GM12878 (cell line): ENCODE results near the gene DGKI. TPM values are rescaled to one million over a fixed set of nuclear protein-coding genes. Genes with fewer than 3 reads are reported as not detected.

ENCODE experiments used
- ATAC-seq: fragments of 200-7000 bp; cut with Tn5 transposase; 3 replicates; pipeline ENCODE4 v1.9.1; 2020; ENCODE audit warnings: mild to moderate bottlenecking, moderate library complexity
- BruUV-seq: library from RNA; stranded (reverse); fragments of 400-500 nt; replicated peaks from 2 replicates; lab custom pipeline; 2021; lab: Mats Ljungman, UMichigan
- CTCF ChIA-PET: fragments of 300-600 bp; sonication (Branson Sonifier 250); formaldehyde crosslinking; extraction: SDS; loops from one replicate; lab custom pipeline; 2021; ENCODE audit warnings: inconsistent platforms; lab: Yijun Ruan, JAX
- POLR2A ChIA-PET: fragments of 350-600 bp; formaldehyde crosslinking; extraction: SDS; loops from one replicate; lab custom pipeline; 2021; ENCODE audit warnings: inconsistent platforms; lab: Charles Lee
- RAD21 ChIA-PET: fragments of 300-600 bp; sonication (Branson Sonifier 250); formaldehyde crosslinking; loops from one replicate; lab custom pipeline; 2023; ENCODE audit warnings: antibody characterized with exemption; ENCODE audit not compliant: unreplicated experiment; lab: Charles Lee
- SMC1A ChIA-PET: fragments of 300-600 bp; sonication (Branson Sonifier 250); formaldehyde crosslinking; loops from one replicate; lab custom pipeline; 2023; ENCODE audit not compliant: unreplicated experiment, uncharacterized antibody; lab: Charles Lee
- DNase-seq: peaks from one replicate; pipeline ENCODE4 v3.0.0-alpha.2; 2011; ENCODE audit warnings: low read depth, low spot score
- FAIRE-seq: peaks from 3 replicates; lab custom pipeline; 2011; peaks lifted over from hg19 to GRCh38; lab: Jason Lieb, UNC
- H2AFZ ChIP-seq: 2 replicates; pipeline ENCODE4 v1.6.0; 2011; ENCODE audit warnings: low read depth, low read length, control low read depth; ENCODE audit not compliant: control insufficient read depth
- H3K27ac ChIP-seq: 2 replicates; pipeline ENCODE4 v1.5.1; 2011; ENCODE audit warnings: control low read depth; ENCODE audit not compliant: control insufficient read depth, insufficient read depth
- H3K27me3 ChIP-seq, 2 experiments: replicated peaks in 1 of 2; 2 replicates each; pipeline versions ENCODE4 v1.6.0 to v1.6.1; 2011; ENCODE audit warnings: low read length in 1 of 2; ENCODE audit not compliant: control insufficient read depth in 2 of 2, insufficient read depth in 2 of 2
- H3K36me3 ChIP-seq, 2 experiments: 2 replicates each; pipeline ENCODE4 v1.5.1; 2011; ENCODE audit warnings: low read length in 1 of 2; ENCODE audit not compliant: control insufficient read depth in 2 of 2, insufficient read depth in 2 of 2
- H3K4me1 ChIP-seq: 2 replicates; pipeline ENCODE4 v1.6.1; 2011; ENCODE audit warnings: mild to moderate bottlenecking, low read length, moderate library complexity, mixed read lengths; ENCODE audit not compliant: control insufficient read depth, insufficient read depth
- H3K4me2 ChIP-seq: 2 replicates; pipeline ENCODE4 v1.6.0; 2011; ENCODE audit warnings: control low read depth; ENCODE audit not compliant: control insufficient read depth, insufficient read depth
- H3K4me3 ChIP-seq: fragments of 200-600 bp; sonication (generic); 2 replicates; pipeline ENCODE4 v1.5.1; 2016
- H3K79me2 ChIP-seq: 2 replicates; pipeline ENCODE4 v1.6.0; 2011; ENCODE audit warnings: low read length; ENCODE audit not compliant: control insufficient read depth, insufficient read depth
- H3K9ac ChIP-seq: 2 replicates; pipeline ENCODE4 v1.8.0; 2011; ENCODE audit warnings: low read length, control low read depth, mixed read lengths; ENCODE audit not compliant: control insufficient read depth, insufficient read depth
- H3K9me3 ChIP-seq: replicated peaks from 3 replicates; pipeline ENCODE4 v1.5.1; 2011; ENCODE audit warnings: mild to moderate bottlenecking, low read length; ENCODE audit not compliant: control insufficient read depth, insufficient read depth
- H4K20me1 ChIP-seq: 2 replicates; pipeline ENCODE4 v1.6.0; 2011; ENCODE audit not compliant: control insufficient read depth, insufficient read depth
- DPF2 ChIP-seq: fragments of 450-650 bp; IDR thresholded peaks from 2 replicates; pipeline ENCODE4 v1.6.1; 2017; ENCODE audit warnings: mild to moderate bottlenecking
- EED ChIP-seq: sonication (generic); IDR thresholded peaks from 2 replicates; pipeline ENCODE4 v1.6.1; 2016; ENCODE audit warnings: antibody characterized with exemption, low read depth
- FOXK2 ChIP-seq: fragments of 450-650 bp; IDR thresholded peaks from 2 replicates; pipeline ENCODE4 v1.6.1; 2017; ENCODE audit warnings: mild to moderate bottlenecking, moderate library complexity
- MEF2A ChIP-seq: IDR thresholded peaks from 2 replicates; pipeline ENCODE4 v1.6.1; 2011; ENCODE audit warnings: low read depth, mild to moderate bottlenecking, low read length, moderate library complexity; ENCODE audit not compliant: insufficient read depth
- WGBS: methylation state at CpG from one replicate; pipeline ENCODE4 v1.1.6; 2016; ENCODE audit warnings: low lambda C conversion rate; ENCODE audit not compliant: insufficient replicate concordance, insufficient coverage; ENCODE audit errors: missing lambda C conversion rate; 5-methylcytosine and 5-hydroxymethylcytosine counted together
- in situ Hi-C: fragments of 300-500 bp; cut with MboI; formaldehyde crosslinking; loops from 9 replicates; pipeline ENCODE4 v1.14.3; 2018; ENCODE audit warnings: mixed read lengths
- intact Hi-C: fragments of 100-400 bp; cut with micrococcal nuclease; formaldehyde crosslinking; loops from one replicate; pipeline ENCODE4 v1.14.2; 2022; ENCODE audit not compliant: unreplicated experiment
- polyA plus RNA-seq, 11 experiments: library from polyadenylated mRNA; depleted of rRNA in 4 of 11; unstranded in 6 of 11; stranded (reverse) in 5 of 11; fragments of >200 nt; fragmentation: Nextera tagmentation in 4 of 11; fragmentation: Illumina TruSeq in 1 of 11; extraction: Ambion mirVana in 4 of 11; extraction: Trizol in 1 of 11; gene quantifications; 1 replicate in 1 of 11; 2 replicates in 10 of 11; pipeline versions ENCODE4 v1.2.1 to v1.2.3, GENCODE V29; 2011 to 2016; ENCODE audit warnings: inconsistent platforms in 2 of 11, missing spikeins in 2 of 11, low read depth in 1 of 11
- total RNA-seq, 4 experiments: library from RNA; depleted of rRNA in 3 of 4; stranded (reverse); fragments of >200 nt in 3 of 4; fragmentation: Illumina TruSeq in 1 of 4; extraction: Trizol in 1 of 4; gene quantifications; 2 replicates each; pipeline versions ENCODE4 v1.2.1 to v1.2.3, GENCODE V29; 2013 to 2021
- TF ChIP-seq, protein P1 (sequence below): IDR thresholded peaks from 2 replicates; pipeline ENCODE4 v1.6.1; 2012; ENCODE audit warnings: low read length, inconsistent platforms

DGKI gene
- total and polyA plus RNA-seq, 10 of the 15 experiments (the other 5 are each of a cell fraction or from before 2014, with no cell fraction given): 10.4 to 37.1 (median 22.1) TPM

GRCh38 chr7:137848095-137848494 is 1.3 kb upstream of the DGKI start:
- DNase-seq: no peak
- peak; percentile 5; the same call in 1 of the 3 replicates for ATAC-seq
- in situ Hi-C loops (no loop called here), intact Hi-C loops (no loop called here)
- POLR2A ChIA-PET: no interaction called here
- 81% methylated on average over 8 of the region's 8 CpGs for WGBS
- H3K36me3 ChIP-seq: no peaks in the 10 kb centered on the region
- CTCF ChIA-PET: interaction anchor here (1.5 kb wide), 1 partner anchor 43 kb away, joined by 3 read pairs; no protein-coding TSS in a partner anchor
- no peak for FAIRE-seq
- no peaks in the 10 kb centered on the region for H4K20me1 ChIP-seq
- no peak overlapping the region for H2AFZ ChIP-seq
- no peak overlapping the region for H3K4me2 ChIP-seq
- no peak overlapping the region for H3K9ac ChIP-seq
- H3K4me3 ChIP-seq: no peak overlapping the region
- no peaks in the 10 kb centered on the region; the same call in 2 of the 3 replicates for H3K9me3 ChIP-seq
- TF ChIP-seq EED (no peak), DPF2 (no peak), MEF2A (no peak), FOXK2 (no peak)
- TF ChIP-seq, protein P1, sequence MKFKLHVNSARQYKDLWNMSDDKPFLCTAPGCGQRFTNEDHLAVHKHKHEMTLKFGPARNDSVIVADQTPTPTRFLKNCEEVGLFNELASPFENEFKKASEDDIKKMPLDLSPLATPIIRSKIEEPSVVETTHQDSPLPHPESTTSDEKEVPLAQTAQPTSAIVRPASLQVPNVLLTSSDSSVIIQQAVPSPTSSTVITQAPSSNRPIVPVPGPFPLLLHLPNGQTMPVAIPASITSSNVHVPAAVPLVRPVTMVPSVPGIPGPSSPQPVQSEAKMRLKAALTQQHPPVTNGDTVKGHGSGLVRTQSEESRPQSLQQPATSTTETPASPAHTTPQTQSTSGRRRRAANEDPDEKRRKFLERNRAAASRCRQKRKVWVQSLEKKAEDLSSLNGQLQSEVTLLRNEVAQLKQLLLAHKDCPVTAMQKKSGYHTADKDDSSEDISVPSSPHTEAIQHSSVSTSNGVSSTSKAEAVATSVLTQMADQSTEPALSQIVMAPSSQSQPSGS: no peak
- BruUV-seq: no TSS peak
- SMC1A ChIA-PET: interaction anchor here (0.7 to 1.3 kb wide), 2 partner anchors 27 to 39 kb away, joined by 3 read pairs; no protein-coding TSS in a partner anchor
- H3K79me2 ChIP-seq: no peaks in the 10 kb centered on the region
- H3K27me3 ChIP-seq: peaks cover 1 to 14% of the 10 kb centered on the region in 2 experiments; a peak in 2 of 4 replicates
- RAD21 ChIA-PET: interaction anchor here (0.9 to 1.2 kb wide), 3 partner anchors 40 to 93 kb away, joined by 3 to 5 read pairs (median 4); no protein-coding TSS in a partner anchor
- no peak overlapping the region for H3K27ac ChIP-seq
- H3K4me1 ChIP-seq: no peaks in the 10 kb centered on the region
